ENCODE data around the gene CIT. TPM values are rescaled to one million over a fixed set of nuclear protein-coding genes. Genes with fewer than 3 reads are reported as not detected.

Gene CIT
- total RNA-seq, 3 donors from 2014 or later (not counting 1 experiment from before 2014, with no cell fraction given): 2.8 to 4.2 (median 3.6) TPM

DNA sequence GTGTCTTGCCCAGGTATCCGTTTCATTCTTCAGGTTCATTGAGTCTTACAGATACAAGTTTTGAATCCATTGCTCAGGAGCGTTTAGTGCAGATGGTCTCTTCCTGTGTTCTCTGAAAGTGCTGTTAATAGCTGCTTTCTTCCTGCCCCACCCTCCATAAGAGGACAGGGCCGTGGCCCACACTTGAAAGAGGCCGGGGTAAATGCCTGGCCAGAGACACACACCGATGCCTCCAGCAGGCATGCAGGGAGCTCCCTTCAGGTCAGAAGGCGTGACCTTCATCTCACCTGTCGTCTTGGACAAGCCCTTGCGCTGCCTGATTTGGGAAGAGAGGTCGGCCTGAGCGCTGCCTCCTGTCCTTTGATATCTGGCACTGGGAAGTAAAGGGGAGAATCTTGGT is 197.6 kb downstream of the CIT start:
- TF ChIP-seq, protein P1, sequence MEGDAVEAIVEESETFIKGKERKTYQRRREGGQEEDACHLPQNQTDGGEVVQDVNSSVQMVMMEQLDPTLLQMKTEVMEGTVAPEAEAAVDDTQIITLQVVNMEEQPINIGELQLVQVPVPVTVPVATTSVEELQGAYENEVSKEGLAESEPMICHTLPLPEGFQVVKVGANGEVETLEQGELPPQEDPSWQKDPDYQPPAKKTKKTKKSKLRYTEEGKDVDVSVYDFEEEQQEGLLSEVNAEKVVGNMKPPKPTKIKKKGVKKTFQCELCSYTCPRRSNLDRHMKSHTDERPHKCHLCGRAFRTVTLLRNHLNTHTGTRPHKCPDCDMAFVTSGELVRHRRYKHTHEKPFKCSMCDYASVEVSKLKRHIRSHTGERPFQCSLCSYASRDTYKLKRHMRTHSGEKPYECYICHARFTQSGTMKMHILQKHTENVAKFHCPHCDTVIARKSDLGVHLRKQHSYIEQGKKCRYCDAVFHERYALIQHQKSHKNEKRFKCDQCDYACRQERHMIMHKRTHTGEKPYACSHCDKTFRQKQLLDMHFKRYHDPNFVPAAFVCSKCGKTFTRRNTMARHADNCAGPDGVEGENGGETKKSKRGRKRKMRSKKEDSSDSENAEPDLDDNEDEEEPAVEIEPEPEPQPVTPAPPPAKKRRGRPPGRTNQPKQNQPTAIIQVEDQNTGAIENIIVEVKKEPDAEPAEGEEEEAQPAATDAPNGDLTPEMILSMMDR (IDR thresholded peaks at IDR 0.05): no peak
- Histone ChIP-seq H3K4me3 (ENCODE audit: low read length) (no peak overlapping the region), H3K9me3 (ENCODE audit: control insufficient read depth, insufficient read depth, low read length) (no peaks in the 10 kb centered on the region), H3K27me3 (ENCODE audit: control insufficient read depth, insufficient read depth, low read length) (no peaks in the 10 kb centered on the region), H3K4me1 (ENCODE audit: control insufficient read depth, insufficient read depth, low read length) (peaks cover 6% of the 10 kb centered on the region), H3K36me3 (ENCODE audit: control insufficient read depth, insufficient read depth, low read length) (peaks cover 75% of the 10 kb centered on the region), H3K27ac (ENCODE audit: low read length) (no peak overlapping the region)
- ATAC-seq (no peak), DNase-seq (no peak)
- intact Hi-C loops (cut with micrococcal nuclease): no loop called here
- 93% methylated on average over 10 of the region's 10 CpGs for WGBS (ENCODE audit: insufficient coverage)
- Mint-ChIP-seq H3K9me3 (no peaks in the 10 kb centered on the region), H3K27me3 (ENCODE audit: low read depth in 2 of 2) (no peaks in the 10 kb centered on the region), H3K36me3 (peaks cover 8% of the 10 kb centered on the region), H3K4me1 (no peaks in the 10 kb centered on the region), H3K27ac (no peak overlapping the region), H3K4me3 (no peak overlapping the region)

DNA sequence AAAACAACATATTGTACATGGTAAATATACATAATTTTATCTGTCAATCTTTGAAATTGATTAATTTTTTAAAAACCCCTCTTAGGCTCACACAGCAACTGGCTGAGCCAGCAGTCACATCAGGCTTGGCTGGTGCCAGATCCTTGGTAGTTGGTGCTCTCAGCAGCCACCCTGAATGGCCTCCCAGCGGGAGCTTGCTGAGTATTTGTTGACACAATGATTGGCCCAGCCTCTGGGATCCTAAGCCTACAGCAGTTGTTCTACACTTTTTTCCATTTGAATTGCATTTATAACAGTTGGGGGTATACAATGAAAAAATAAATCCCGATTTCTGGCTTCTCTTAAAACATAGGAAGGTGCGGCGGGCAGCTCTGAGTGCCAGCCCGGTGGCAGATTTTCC is 198.0 kb downstream of the CIT start:
- Histone ChIP-seq H3K4me3 (ENCODE audit: low read length) (no peak overlapping the region), H3K9me3 (ENCODE audit: control insufficient read depth, insufficient read depth, low read length) (no peaks in the 10 kb centered on the region), H3K36me3 (ENCODE audit: control insufficient read depth, insufficient read depth, low read length) (peaks cover 79% of the 10 kb centered on the region), H3K4me1 (ENCODE audit: control insufficient read depth, insufficient read depth, low read length) (peaks cover 6% of the 10 kb centered on the region), H3K27ac (ENCODE audit: low read length) (no peak overlapping the region), H3K27me3 (ENCODE audit: control insufficient read depth, insufficient read depth, low read length) (no peaks in the 10 kb centered on the region)
- ATAC-seq: no peak
- TF ChIP-seq, protein P1 (IDR thresholded peaks at IDR 0.05): no peak
- no peak overlapping the region for H3K4me3 Mint-ChIP-seq
- 97% methylated on average over 5 of the region's 5 CpGs for WGBS (ENCODE audit: insufficient coverage)
- H3K27ac Mint-ChIP-seq: no peak overlapping the region
- H3K36me3 Mint-ChIP-seq: peaks cover 8% of the 10 kb centered on the region
- peaks cover 0 to 1% of the 10 kb centered on the region in 2 donors for H3K4me1 Mint-ChIP-seq
- no peaks in the 10 kb centered on the region for H3K9me3 Mint-ChIP-seq
- intact Hi-C loops (cut with micrococcal nuclease): no loop called here
- no peaks in the 10 kb centered on the region for H3K27me3 Mint-ChIP-seq (ENCODE audit: low read depth in 2 of 2)
- DNase-seq: no peak

DNA sequence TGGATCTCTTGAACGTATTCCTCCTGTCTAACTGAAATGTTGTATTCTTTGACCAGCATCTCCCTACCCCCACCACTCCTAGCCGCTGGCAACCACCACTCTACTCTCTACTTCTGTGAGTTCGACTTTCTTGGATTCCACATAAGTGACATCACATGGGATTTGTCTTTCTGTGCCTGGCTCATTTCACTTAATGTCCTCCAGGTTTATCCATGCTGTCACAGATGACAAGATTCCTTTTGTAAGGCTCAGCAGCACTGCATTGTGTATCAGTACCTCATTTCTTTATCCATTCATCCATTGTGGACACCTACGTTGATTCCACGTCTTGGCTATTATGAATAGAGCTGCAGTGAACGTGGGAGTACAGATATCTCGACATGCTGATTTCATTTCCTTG is 198.7 kb downstream of the CIT start:
- ATAC-seq (no peak), DNase-seq (no peak)
- Histone ChIP-seq H3K27ac (ENCODE audit: low read length) (no peak overlapping the region), H3K36me3 (ENCODE audit: control insufficient read depth, insufficient read depth, low read length) (peaks cover 85% of the 10 kb centered on the region), H3K27me3 (ENCODE audit: control insufficient read depth, insufficient read depth, low read length) (no peaks in the 10 kb centered on the region), H3K4me1 (ENCODE audit: control insufficient read depth, insufficient read depth, low read length) (peaks cover 11% of the 10 kb centered on the region), H3K4me3 (ENCODE audit: low read length) (no peak overlapping the region), H3K9me3 (ENCODE audit: control insufficient read depth, insufficient read depth, low read length) (no peaks in the 10 kb centered on the region)
- 100% methylated on average over 7 of the region's 7 CpGs for WGBS (ENCODE audit: insufficient coverage)
- TF ChIP-seq, protein P1 (IDR thresholded peaks at IDR 0.05): no peak
- no peak overlapping the region for H3K4me3 Mint-ChIP-seq
- intact Hi-C loops (cut with micrococcal nuclease): no loop called here
- no peak overlapping the region for H3K27ac Mint-ChIP-seq
- peaks cover 8% of the 10 kb centered on the region for H3K36me3 Mint-ChIP-seq
- H3K4me1 Mint-ChIP-seq: peaks cover 1 to 7% of the 10 kb centered on the region in 2 donors
- H3K9me3 Mint-ChIP-seq: no peaks in the 10 kb centered on the region
- H3K27me3 Mint-ChIP-seq (ENCODE audit: low read depth in 2 of 2): no peaks in the 10 kb centered on the region

DNA sequence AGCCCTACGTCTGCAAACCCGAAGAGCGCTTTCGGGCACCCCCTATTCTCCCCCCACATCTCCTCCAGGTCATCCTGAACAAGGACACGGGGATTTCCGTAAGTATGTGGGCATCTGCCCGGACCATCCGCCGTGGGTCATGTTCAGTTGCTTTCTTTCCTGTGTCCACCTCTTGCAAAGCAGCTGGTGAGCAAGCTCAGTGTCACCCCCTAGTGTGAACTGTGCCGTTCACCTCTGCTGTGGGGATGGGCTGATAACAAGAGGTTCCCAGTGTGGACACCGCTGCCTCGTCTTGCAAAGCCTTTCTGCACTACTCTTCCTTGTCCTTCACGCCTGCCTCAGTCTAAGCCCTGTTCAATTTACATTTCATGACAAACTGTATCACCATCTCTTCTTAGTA is 200.5 kb downstream of the CIT start:
- no peak overlapping the region for H3K27ac Mint-ChIP-seq
- intact Hi-C loops (cut with micrococcal nuclease): no loop called here
- TF ChIP-seq, protein P1 (IDR thresholded peaks at IDR 0.05): no peak
- peaks cover 8% of the 10 kb centered on the region for H3K36me3 Mint-ChIP-seq
- Histone ChIP-seq H3K9me3 (ENCODE audit: control insufficient read depth, insufficient read depth, low read length) (no peaks in the 10 kb centered on the region), H3K4me3 (ENCODE audit: low read length) (no peak overlapping the region), H3K36me3 (ENCODE audit: control insufficient read depth, insufficient read depth, low read length) (peaks cover 95% of the 10 kb centered on the region), H3K27me3 (ENCODE audit: control insufficient read depth, insufficient read depth, low read length) (no peaks in the 10 kb centered on the region), H3K4me1 (ENCODE audit: control insufficient read depth, insufficient read depth, low read length) (peaks cover 9% of the 10 kb centered on the region), H3K27ac (ENCODE audit: low read length) (no peak overlapping the region)
- no peaks in the 10 kb centered on the region for H3K27me3 Mint-ChIP-seq (ENCODE audit: low read depth in 2 of 2)
- no peaks in the 10 kb centered on the region for H3K9me3 Mint-ChIP-seq
- 97% methylated on average over 13 of the region's 13 CpGs for WGBS (ENCODE audit: insufficient coverage)
- no peak for ATAC-seq
- H3K4me1 Mint-ChIP-seq: peaks cover 17 to 20% of the 10 kb centered on the region in 2 donors
- H3K4me3 Mint-ChIP-seq: no peak overlapping the region
- no peak for DNase-seq

Measured in natural killer cell (primary cell).